Ectodermal cell (in vitro differentiated cells): Measurements from ENCODE around the gene CCL3. TPM values are rescaled to one million over a fixed set of nuclear protein-coding genes. Genes with fewer than 3 reads are reported as not detected.

Experiments
- H3K27ac ChIP-seq: 2 replicates; pipeline ENCODE4 v1.7.0; 2013; ENCODE audit warnings: mild to moderate bottlenecking, low read depth, low read length; ENCODE audit not compliant: insufficient read depth, poor library complexity, severe bottlenecking
- H3K27me3 ChIP-seq: 2 replicates; pipeline ENCODE4 v1.7.0; 2013; ENCODE audit warnings: mild to moderate bottlenecking, low read length; ENCODE audit not compliant: insufficient read depth, control insufficient read depth, poor library complexity, severe bottlenecking
- H3K36me3 ChIP-seq: one replicate; pipeline ENCODE4 v1.7.0; 2013; ENCODE audit warnings: low read length; ENCODE audit not compliant: control insufficient read depth, insufficient read depth
- H3K4me1 ChIP-seq: one replicate; pipeline ENCODE4 v1.7.0; 2013; ENCODE audit warnings: low read length; ENCODE audit not compliant: control insufficient read depth, insufficient read depth
- H3K4me3 ChIP-seq: 2 replicates; pipeline ENCODE4 v1.7.0; 2013; ENCODE audit warnings: low read depth, low read length, control low read depth; ENCODE audit not compliant: insufficient read depth
- H3K9me3 ChIP-seq: 2 replicates; pipeline ENCODE4 v1.7.0; 2013; ENCODE audit warnings: mild to moderate bottlenecking, low read length, moderate library complexity; ENCODE audit not compliant: control insufficient read depth
- WGBS, 2 experiments: methylation state at CpG; one replicate each; pipeline ENCODE4 v1.1.7; 2013; ENCODE audit warnings: missing lambda C conversion rate in 2 of 2; 5-methylcytosine and 5-hydroxymethylcytosine counted together
- polyA plus RNA-seq, 4 experiments: library from polyadenylated mRNA; stranded (reverse); fragments of 50-300 nt; gene quantifications; one replicate each; pipeline ENCODE4 v1.2.3, GENCODE V29; 2013

Gene CCL3
- polyA plus RNA-seq (2013, experiment 1 of 4), result not detected
- not detected for polyA plus RNA-seq (2013, experiment 2 of 4)
- not detected for polyA plus RNA-seq (2013, experiment 3 of 4)
- not detected for polyA plus RNA-seq (2013, experiment 4 of 4)

DNA sequence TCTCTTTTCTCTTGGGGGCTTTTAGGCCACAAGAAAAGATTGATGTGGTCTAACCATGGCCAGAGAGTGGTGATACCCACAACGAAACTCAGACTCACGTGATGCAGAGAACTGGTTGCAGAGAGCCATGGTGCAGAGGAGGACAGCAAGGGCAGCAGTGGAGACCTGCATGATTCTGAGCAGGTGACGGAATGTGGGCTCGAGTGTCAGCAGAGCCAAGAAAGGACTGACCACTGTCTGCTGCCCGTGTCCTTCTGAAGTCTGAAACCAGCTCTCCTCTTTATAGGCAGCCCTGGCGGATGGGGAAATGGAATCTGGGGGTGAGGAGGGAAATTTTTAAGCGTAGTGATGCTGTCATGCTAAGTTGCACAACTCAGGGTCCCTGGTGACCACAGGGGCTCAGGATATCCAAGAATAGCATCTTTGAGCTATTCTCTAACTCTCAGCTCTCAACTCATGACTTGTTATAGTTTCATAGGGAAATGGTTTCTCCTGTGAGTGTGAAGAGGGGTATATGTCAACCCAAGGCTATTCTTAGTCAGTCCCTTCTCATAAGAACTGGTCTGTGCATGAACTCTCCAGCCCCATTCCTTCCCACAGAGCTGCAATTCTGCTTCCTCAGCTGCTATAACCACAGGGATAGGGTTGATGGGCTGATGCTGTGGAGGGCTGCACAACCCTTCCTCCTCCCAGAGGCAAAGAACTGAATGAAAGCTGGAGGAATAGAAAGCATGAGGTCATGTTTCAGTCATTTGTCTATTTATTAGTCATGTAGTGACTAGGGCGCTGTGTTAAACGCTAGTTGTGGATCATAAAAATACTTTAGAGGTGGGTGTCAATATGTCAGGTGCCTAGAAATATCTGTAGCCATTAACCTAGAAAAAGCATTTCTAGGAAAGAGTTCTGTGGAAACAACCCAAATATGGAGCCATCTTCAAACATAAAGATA, at the start of gene CCL3:
Gene CCL3 (minus strand): TSS at position 256 of the 949 bp plus-strand sequence. CDS start 85 bp downstream, at position 171.
- 93 to 95% methylated on average over 9 of the region's 9 CpGs for WGBS, 2 experiments
- H3K27ac ChIP-seq, result no peak within 1 kb of the TSS
- no peaks in the 10 kb centered on the region for H3K27me3 ChIP-seq
- no peaks in the 10 kb centered on the region for H3K9me3 ChIP-seq
- no peaks in the 10 kb centered on the region for H3K4me1 ChIP-seq
- no peaks in the 10 kb centered on the region for H3K36me3 ChIP-seq
- no peak within 1 kb of the TSS for H3K4me3 ChIP-seq

DNA sequence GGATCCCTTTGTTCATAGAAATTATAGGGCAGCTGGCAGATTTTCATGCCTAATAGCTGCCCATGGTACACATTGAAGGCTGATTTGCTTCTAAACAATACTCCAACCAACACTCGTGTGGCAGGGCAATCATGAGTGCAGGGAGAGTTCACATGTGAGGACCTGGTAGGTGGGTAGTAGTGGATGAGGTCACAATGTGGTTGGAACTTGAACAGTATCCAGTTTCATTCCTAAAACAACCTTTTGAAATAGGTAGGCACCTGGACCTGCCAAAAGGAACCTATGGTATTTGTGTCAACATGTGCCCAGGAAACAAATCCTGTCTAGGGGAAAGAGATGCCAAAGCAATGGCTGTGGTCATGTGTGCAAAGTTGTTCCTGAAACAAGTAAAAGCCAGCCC, 46.5 kb upstream of the CCL3 start:
- Histone ChIP-seq H3K9me3 (no peaks in the 10 kb centered on the region), H3K36me3 (no peaks in the 10 kb centered on the region), H3K4me1 (no peaks in the 10 kb centered on the region), H3K4me3 (no peak overlapping the region), H3K27me3 (peaks cover 3% of the 10 kb centered on the region), H3K27ac (no peak overlapping the region)
- WGBS, 2 experiments, result 100% methylated on average over 1 of the region's 1 CpG

- Histone ChIP-seq H3K9me3 (no peaks in the 10 kb centered on the region), H3K27ac (no peak overlapping the region), H3K27me3 (no peaks in the 10 kb centered on the region), H3K36me3 (no peaks in the 10 kb centered on the region), H3K4me3 (no peak overlapping the region), H3K4me1 (no peaks in the 10 kb centered on the region)
- 93 to 94% methylated on average over 1 of the region's 1 CpG for WGBS, 2 experiments
These were observed 46.1 kb upstream of the CCL3 start for GRCh38 chr17:36136036-36136435.

GRCh38 chr17:36135465-36135864, 45.5 kb upstream of the CCL3 start:
- Histone ChIP-seq H3K4me3 (no peak overlapping the region), H3K27me3 (no peaks in the 10 kb centered on the region), H3K36me3 (no peaks in the 10 kb centered on the region), H3K4me1 (no peaks in the 10 kb centered on the region), H3K9me3 (no peaks in the 10 kb centered on the region), H3K27ac (no peak overlapping the region)
- WGBS, 2 experiments, result 90 to 94% methylated on average over 4 of the region's 4 CpGs

GRCh38 chr17:36133602-36134236, 43.8 kb upstream of the CCL3 start:
- Histone ChIP-seq H3K36me3 (no peaks in the 10 kb centered on the region), H3K27ac (no peak overlapping the region)

GRCh38 chr17:36132421-36132831, 42.5 kb upstream of the CCL3 start:
- no peaks in the 10 kb centered on the region for H3K9me3 ChIP-seq

More at GRCh38 chr17:36133602-36134236, 43.8 kb upstream of the CCL3 start:
- H3K9me3 ChIP-seq, result no peaks in the 10 kb centered on the region
- no peak overlapping the region for H3K4me3 ChIP-seq
- 92 to 93% methylated on average over 4 of the region's 4 CpGs for WGBS, 2 experiments
- H3K4me1 ChIP-seq, result no peaks in the 10 kb centered on the region
- H3K27me3 ChIP-seq, result no peaks in the 10 kb centered on the region

GRCh38 chr17:36131931-36132330, 42.0 kb upstream of the CCL3 start:
- no peak overlapping the region for H3K27ac ChIP-seq
- H3K4me3 ChIP-seq, result no peak overlapping the region
- no peaks in the 10 kb centered on the region for H3K9me3 ChIP-seq
- H3K27me3 ChIP-seq, result no peaks in the 10 kb centered on the region
- 94 to 96% methylated on average over 3 of the region's 3 CpGs for WGBS, 2 experiments
- no peaks in the 10 kb centered on the region for H3K36me3 ChIP-seq
- no peaks in the 10 kb centered on the region for H3K4me1 ChIP-seq

More at GRCh38 chr17:36132421-36132831, 42.5 kb upstream of the CCL3 start:
- Histone ChIP-seq H3K27ac (no peak overlapping the region), H3K4me3 (no peak overlapping the region), H3K36me3 (no peaks in the 10 kb centered on the region), H3K27me3 (no peaks in the 10 kb centered on the region), H3K4me1 (no peaks in the 10 kb centered on the region)
- WGBS, 2 experiments, result 85 to 90% methylated on average over 2 of the region's 2 CpGs

GRCh38 chr17:36131421-36131820, 41.5 kb upstream of the CCL3 start:
- WGBS, 2 experiments, result 84 to 96% methylated on average over 1 of the region's 2 CpGs

GRCh38 chr17:36130346-36130745, 40.4 kb upstream of the CCL3 start:
- Histone ChIP-seq H3K36me3 (no peaks in the 10 kb centered on the region), H3K4me1 (no peaks in the 10 kb centered on the region), H3K9me3 (no peaks in the 10 kb centered on the region), H3K4me3 (no peak overlapping the region), H3K27me3 (no peaks in the 10 kb centered on the region), H3K27ac (no peak overlapping the region)
- WGBS, 2 experiments, result 89 to 94% methylated on average over 5 of the region's 5 CpGs

More at GRCh38 chr17:36131421-36131820, 41.5 kb upstream of the CCL3 start:
- Histone ChIP-seq H3K27ac (no peak overlapping the region), H3K9me3 (no peaks in the 10 kb centered on the region), H3K4me1 (no peaks in the 10 kb centered on the region), H3K27me3 (no peaks in the 10 kb centered on the region), H3K36me3 (no peaks in the 10 kb centered on the region), H3K4me3 (no peak overlapping the region)

DNA sequence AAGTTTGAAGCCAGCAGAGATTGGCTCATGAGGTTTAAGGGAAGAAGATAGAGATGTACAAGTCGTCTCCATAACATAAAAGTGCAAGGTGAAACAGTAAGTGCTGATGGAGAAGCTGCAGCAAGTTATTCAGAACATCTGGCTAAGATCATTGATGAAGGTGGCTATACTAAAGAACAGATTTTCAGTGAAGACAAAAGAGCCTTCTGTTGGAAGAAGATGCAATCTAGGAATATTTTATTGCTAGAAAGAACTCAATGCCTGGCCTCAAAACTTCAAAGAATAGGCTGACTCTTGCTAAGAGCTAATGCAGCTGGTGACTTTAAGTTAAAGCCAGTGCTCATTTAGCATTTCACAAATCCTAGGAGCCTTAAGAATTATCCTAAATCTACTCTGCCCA, 39.7 kb upstream of the CCL3 start:
- Histone ChIP-seq H3K27ac (no peak overlapping the region), H3K27me3 (no peaks in the 10 kb centered on the region), H3K4me3 (no peak overlapping the region), H3K9me3 (peaks cover 4% of the 10 kb centered on the region), H3K4me1 (no peaks in the 10 kb centered on the region), H3K36me3 (no peaks in the 10 kb centered on the region)
- WGBS, 2 experiments, result 84 to 90% methylated on average over 1 of the region's 1 CpG
